SK-N-SH treated with all-trans-retinoic acid at 6 μM for 48 hours (cell line): ENCODE data around the gene JKAMP.

Experiments
- ATAC-seq: fragments of 200-7000 bp; cut with Tn5 transposase; 3 replicates; pipeline ENCODE4 v1.9.1; 2020; ENCODE audit warnings: mild to moderate bottlenecking, moderate library complexity
- ARNTL ChIP-seq: fragments of 450-650 bp; formaldehyde crosslinking; IDR thresholded peaks from 2 replicates; pipeline ENCODE4 v1.5.0; 2020; ENCODE audit warnings: low read depth, mild to moderate bottlenecking, moderate library complexity, borderline replicate concordance
- CSDC2 ChIP-seq: fragments of 250-450 bp; sonication (Bioruptor Pico); IDR thresholded peaks from 2 replicates; pipeline ENCODE4 v1.5.0; 2020; ENCODE audit warnings: mild to moderate bottlenecking, moderate library complexity
- CSRNP3 ChIP-seq: fragments of 250-450 bp; sonication (Bioruptor Pico); IDR thresholded peaks from 2 replicates; pipeline ENCODE4 v1.5.1; 2021; ENCODE audit warnings: mild to moderate bottlenecking, moderate library complexity
- ESRRG ChIP-seq: fragments of 250-450 bp; sonication (Bioruptor Pico); IDR thresholded peaks from 2 replicates; pipeline ENCODE4 v1.6.1; 2021; ENCODE audit warnings: mild to moderate bottlenecking
- GLIS3 ChIP-seq: fragments of 250-450 bp; sonication (Bioruptor Pico); IDR thresholded peaks from 2 replicates; pipeline ENCODE4 v1.5.0; 2020; ENCODE audit warnings: mild to moderate bottlenecking, moderate library complexity
- OSR1 ChIP-seq: fragments of 250-450 bp; sonication (Bioruptor Pico); IDR thresholded peaks from 2 replicates; pipeline ENCODE4 v1.8.0; 2022; ENCODE audit warnings: moderate library complexity, mild to moderate bottlenecking, inconsistent platforms
- POU6F1 ChIP-seq: fragments of 250-450 bp; sonication (Bioruptor Pico); IDR thresholded peaks from 2 replicates; pipeline ENCODE4 v1.8.0; 2021; ENCODE audit warnings: low read depth, mild to moderate bottlenecking, moderate library complexity, borderline replicate concordance
- PPARA ChIP-seq: fragments of 250-450 bp; sonication (Bioruptor Pico); IDR thresholded peaks from 2 replicates; pipeline ENCODE4 v1.5.0; 2020; ENCODE audit warnings: mild to moderate bottlenecking, borderline replicate concordance
- RARB ChIP-seq: fragments of 250-450 bp; sonication (Bioruptor Pico); IDR thresholded peaks from 2 replicates; pipeline ENCODE4 v1.8.0; 2021; ENCODE audit warnings: mild to moderate bottlenecking, moderate library complexity
- SNAI2 ChIP-seq: fragments of 250-450 bp; sonication (Bioruptor Pico); IDR thresholded peaks from 2 replicates; pipeline ENCODE4 v1.5.0; 2020; ENCODE audit warnings: mild to moderate bottlenecking, moderate library complexity
- TOX ChIP-seq: fragments of 250-450 bp; sonication (Bioruptor Pico); IDR thresholded peaks from 2 replicates; pipeline ENCODE4 v1.8.0; 2021; ENCODE audit warnings: mild to moderate bottlenecking, moderate library complexity, borderline replicate concordance
- ZFP3 ChIP-seq: fragments of 250-450 bp; sonication (Bioruptor Pico); IDR thresholded peaks from 2 replicates; pipeline ENCODE4 v1.5.0; 2020; ENCODE audit warnings: mild to moderate bottlenecking, moderate library complexity
- ZFP30 ChIP-seq: fragments of 450-650 bp; formaldehyde crosslinking; IDR thresholded peaks from 2 replicates; pipeline ENCODE4 v1.5.0; 2022; ENCODE audit warnings: mild to moderate bottlenecking, moderate library complexity
- ZNF565 ChIP-seq: fragments of 450-650 bp; formaldehyde crosslinking; conservative IDR thresholded peaks from 2 replicates; pipeline ENCODE4 v1.5.0; 2020; ENCODE audit warnings: low read depth, mild to moderate bottlenecking, moderate library complexity
- ZNF70 ChIP-seq: fragments of 450-650 bp; formaldehyde crosslinking; IDR thresholded peaks from 2 replicates; pipeline ENCODE4 v1.5.0; 2020; ENCODE audit warnings: mild to moderate bottlenecking, moderate library complexity
- ZNF8 ChIP-seq: fragments of 450-650 bp; formaldehyde crosslinking; IDR thresholded peaks from 2 replicates; pipeline ENCODE4 v1.5.0; 2020; ENCODE audit warnings: mild to moderate bottlenecking, moderate library complexity
- TF ChIP-seq, protein P1 (sequence below): fragments of 250-450 bp; sonication (Bioruptor Pico); IDR thresholded peaks from 2 replicates; pipeline ENCODE4 v1.5.0; 2020; ENCODE audit warnings: mild to moderate bottlenecking, moderate library complexity

JKAMP gene

DNA sequence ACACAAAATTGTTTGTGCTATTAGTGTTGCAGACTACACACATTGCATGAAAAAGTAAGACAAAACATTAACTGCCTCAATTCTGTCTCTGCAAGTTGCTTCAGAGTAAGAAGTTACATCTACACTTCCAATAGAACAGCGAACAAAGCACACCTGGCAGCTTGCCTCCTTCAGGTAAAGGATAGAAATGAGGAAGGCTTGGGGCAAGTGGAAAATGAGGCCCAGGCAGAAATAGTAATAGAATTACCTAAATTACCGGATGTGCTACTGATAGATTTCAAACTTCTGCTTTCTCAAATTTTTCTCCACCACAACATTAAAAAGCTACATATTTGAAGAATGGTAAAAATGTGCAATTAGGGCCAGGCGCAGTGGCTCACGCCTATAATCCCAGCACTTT is 54.6 kb downstream of the JKAMP start:
- no peak for ATAC-seq
- TF ChIP-seq ZFP30 (no peak), POU6F1 (CRISPR knock-in tag) (no peak), GLIS3 (CRISPR knock-in tag) (no peak), TOX (CRISPR knock-in tag) (no peak), ZFP3 (no peak), ZNF8 (CRISPR knock-in tag) (no peak), PPARA (CRISPR knock-in tag) (no peak), ARNTL (CRISPR knock-in tag) (no peak), ZNF70 (CRISPR knock-in tag) (no peak), ZNF565 (CRISPR knock-in tag) (no peak), RARB (CRISPR knock-in tag) (no peak), ESRRG (CRISPR knock-in tag) (no peak), SNAI2 (no peak)
- TF ChIP-seq, protein P1, sequence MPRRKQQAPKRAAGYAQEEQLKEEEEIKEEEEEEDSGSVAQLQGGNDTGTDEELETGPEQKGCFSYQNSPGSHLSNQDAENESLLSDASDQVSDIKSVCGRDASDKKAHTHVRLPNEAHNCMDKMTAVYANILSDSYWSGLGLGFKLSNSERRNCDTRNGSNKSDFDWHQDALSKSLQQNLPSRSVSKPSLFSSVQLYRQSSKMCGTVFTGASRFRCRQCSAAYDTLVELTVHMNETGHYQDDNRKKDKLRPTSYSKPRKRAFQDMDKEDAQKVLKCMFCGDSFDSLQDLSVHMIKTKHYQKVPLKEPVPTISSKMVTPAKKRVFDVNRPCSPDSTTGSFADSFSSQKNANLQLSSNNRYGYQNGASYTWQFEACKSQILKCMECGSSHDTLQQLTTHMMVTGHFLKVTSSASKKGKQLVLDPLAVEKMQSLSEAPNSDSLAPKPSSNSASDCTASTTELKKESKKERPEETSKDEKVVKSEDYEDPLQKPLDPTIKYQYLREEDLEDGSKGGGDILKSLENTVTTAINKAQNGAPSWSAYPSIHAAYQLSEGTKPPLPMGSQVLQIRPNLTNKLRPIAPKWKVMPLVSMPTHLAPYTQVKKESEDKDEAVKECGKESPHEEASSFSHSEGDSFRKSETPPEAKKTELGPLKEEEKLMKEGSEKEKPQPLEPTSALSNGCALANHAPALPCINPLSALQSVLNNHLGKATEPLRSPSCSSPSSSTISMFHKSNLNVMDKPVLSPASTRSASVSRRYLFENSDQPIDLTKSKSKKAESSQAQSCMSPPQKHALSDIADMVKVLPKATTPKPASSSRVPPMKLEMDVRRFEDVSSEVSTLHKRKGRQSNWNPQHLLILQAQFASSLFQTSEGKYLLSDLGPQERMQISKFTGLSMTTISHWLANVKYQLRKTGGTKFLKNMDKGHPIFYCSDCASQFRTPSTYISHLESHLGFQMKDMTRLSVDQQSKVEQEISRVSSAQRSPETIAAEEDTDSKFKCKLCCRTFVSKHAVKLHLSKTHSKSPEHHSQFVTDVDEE (CRISPR knock-in tag): no peak

DNA sequence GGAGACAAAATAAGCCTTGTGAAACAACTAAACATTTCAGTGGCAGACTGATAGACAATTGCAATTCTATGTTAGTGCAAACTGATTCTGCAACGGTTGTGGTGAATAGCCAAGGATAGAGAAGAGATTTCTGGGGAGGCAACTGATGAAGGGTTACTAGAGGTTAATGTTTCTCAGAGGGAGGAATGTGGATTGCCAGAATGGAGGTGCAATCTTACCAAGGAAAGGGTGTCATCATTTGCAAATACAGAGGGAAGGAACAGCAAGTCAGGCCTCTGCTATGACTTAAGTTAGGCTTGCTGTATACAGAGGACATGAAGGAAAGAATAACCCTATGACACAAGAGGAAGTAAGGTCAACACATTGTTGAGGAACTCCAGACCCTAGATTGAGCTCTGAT is 56.5 kb downstream of the JKAMP start:
- TF ChIP-seq, protein P1 (CRISPR knock-in tag): no peak
- TF ChIP-seq CSRNP3 (no peak), POU6F1 (CRISPR knock-in tag) (no peak), ZFP30 (no peak)
- TF ChIP-seq, all 23 proteins: peak for 0
- no peak for ATAC-seq

- no peak for ATAC-seq
- TF ChIP-seq OSR1 (CRISPR knock-in tag): no peak
- no peak for TF ChIP-seq ZNF70 (CRISPR knock-in tag)
- TF ChIP-seq RARB (CRISPR knock-in tag): no peak
- TF ChIP-seq CSDC2 (CRISPR knock-in tag): no peak
- TF ChIP-seq GLIS3 (CRISPR knock-in tag): no peak
- TF ChIP-seq CSRNP3: no peak
- TF ChIP-seq ZFP30: no peak
- no peak for TF ChIP-seq TOX (CRISPR knock-in tag)
- TF ChIP-seq POU6F1 (CRISPR knock-in tag): no peak
- no peak for TF ChIP-seq SNAI2
Observed at GRCh38 chr14:59541731-59542130, 57.4 kb downstream of the JKAMP start.
